ENCODE results near the gene SYT17.

- TF ChIP-seq EZH2phosphoT487 (IDR thresholded peaks at IDR 0.05; ENCODE audit: insufficient read depth, low read depth): no peak
- no peak for TF ChIP-seq EZH2 (IDR thresholded peaks at IDR 0.05; ENCODE audit: insufficient read depth, poor library complexity, severe bottlenecking)
These were observed 67.4 kb downstream of the SYT17 start for GRCh38 chr16:19235478-19235877.
